ENCODE results near the gene ZNG1A. TPM values are rescaled to one million over a fixed set of nuclear protein-coding genes. Genes with fewer than 3 reads are reported as not detected.
"Not testable (repeated sequence)": the region's sequence is repeated elsewhere in the genome, so short reads cannot be mapped to it uniquely, and the experiment has no call there.

Gene ZNG1A
- 9.8 TPM for total RNA-seq

- not testable (repeated sequence) for DNase-seq (ENCODE audit: low spot score); ATAC-seq
Measured at GRCh38 chr9:178970-179383, at the start of gene ZNG1A. Gene ZNG1A, minus strand, starts transcription at chr9:179056. Its CDS starts 87 bp downstream, at chr9:178969.

DNA sequence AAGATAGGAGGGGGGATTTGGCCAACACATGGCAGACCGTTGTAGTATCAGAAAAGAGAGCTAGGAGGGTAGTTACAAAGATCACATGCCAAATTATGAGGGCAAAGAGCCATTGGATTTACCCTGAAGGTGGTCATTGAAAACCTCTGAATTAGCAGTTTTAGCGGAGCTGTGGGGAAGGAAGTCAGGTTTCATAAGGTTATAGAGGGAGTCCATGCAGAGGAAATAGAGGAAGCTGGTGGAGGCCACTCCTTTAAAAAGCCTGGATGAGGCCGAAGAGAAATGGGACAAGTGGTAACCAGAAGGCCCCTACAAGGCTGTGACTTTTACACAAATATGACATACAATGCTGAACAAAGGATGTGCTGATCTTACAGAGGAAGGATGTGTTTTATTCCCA, 49.0 kb upstream of the ZNG1A start:
- DNase-seq (ENCODE audit: low spot score) (no peak), ATAC-seq (no peak)

- no peak for DNase-seq (ENCODE audit: low spot score)
- no peak for ATAC-seq
Measured at GRCh38 chr9:224582-225520, 46.0 kb upstream of the ZNG1A start.

DNA sequence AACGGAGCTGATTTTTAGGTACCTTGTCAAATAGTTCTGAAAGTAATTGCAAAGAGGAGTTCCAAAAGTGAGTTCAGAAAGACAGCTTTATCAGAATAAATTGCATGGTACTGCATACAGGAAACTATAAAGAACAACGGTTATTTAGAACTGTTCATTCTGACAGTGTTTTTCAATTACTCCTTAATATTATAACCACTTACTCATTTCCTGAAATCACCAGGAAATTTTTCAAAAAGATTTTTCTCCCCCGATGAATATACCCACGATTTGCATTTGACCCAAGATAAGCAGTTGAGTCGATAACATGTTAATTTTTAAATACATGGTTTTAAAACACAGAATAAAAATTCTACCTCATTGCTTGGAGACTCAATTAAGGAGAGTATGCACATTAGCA, 45.2 kb upstream of the ZNG1A start:
- ATAC-seq (no peak), DNase-seq (ENCODE audit: low spot score) (no peak)

- no peak for ATAC-seq
- no peak for DNase-seq (ENCODE audit: low spot score)
Measured at GRCh38 chr9:223152-223551, 44.3 kb upstream of the ZNG1A start.

DNA sequence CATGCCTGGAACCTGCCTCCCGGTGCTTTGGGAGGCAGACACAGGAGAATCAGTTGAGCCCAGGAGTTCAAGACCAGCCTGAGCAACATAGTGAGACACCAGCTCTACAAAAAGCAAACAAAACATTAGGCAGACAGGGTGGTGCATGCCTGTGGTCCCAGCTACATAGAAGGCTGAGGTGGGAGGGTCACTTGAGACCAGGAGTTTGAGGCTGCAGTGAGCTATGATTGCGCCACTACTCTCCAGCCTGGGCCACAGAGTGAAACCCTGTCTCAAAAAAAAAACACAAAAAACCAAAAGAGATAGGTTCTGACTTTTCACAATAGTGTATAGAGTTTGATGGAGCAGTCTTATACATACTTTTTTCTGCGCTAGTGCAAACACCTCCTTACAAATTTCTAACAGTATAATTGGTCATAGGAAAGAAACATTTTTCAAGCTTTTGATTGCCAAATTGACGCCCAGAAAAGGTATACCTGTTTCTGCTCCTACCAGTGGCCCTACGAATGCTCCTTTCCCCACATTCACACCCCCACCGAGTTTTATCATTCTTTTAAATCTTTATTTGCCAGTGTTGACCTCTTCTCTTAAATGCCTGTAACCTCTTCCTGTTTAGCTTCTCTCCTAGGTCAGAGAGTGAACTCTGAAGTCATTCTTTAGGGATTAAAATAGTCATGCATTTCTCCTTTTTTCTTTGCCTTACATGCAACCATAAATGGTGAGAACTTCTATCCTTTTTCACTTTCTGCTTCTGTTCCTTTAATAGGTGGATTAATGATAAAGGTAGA, 43.3 kb upstream of the ZNG1A start:
- ATAC-seq = peak; percentile 26
- DNase-seq (ENCODE audit: low spot score) = no peak

GRCh38 chr9:219670-220365, 41.0 kb upstream of the ZNG1A start:
- DNase-seq (ENCODE audit: low spot score) = no peak
- ATAC-seq = peak; percentile 20

GRCh38 chr9:219036-219435, 40.2 kb upstream of the ZNG1A start:
- not testable (repeated sequence) for ATAC-seq

GRCh38 chr9:217950-218349, 39.1 kb upstream of the ZNG1A start:
- DNase-seq (ENCODE audit: low spot score) (no peak), ATAC-seq (no peak)

More at GRCh38 chr9:219036-219435, 40.2 kb upstream of the ZNG1A start:
- DNase-seq (ENCODE audit: low spot score) = not testable (repeated sequence)

DNA sequence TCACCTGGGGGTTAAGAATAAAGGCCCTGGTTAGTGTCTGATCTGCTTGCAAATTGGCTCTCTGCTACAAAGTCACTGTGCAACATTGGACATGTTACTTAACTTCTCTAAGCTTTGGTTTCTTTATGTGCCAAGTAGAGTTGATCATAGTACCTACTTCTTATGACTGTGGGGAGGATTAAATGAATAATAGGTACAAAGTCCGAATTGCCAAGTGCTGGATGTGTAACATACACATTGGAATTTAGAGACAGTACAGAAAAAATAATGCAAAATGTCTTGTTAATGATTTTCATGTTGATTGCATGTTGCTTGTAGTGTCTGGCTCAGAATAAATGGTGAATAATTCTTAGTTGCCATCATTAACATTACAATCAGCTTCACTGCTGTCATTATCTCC, 38.0 kb upstream of the ZNG1A start:
- DNase-seq (ENCODE audit: low spot score) = no peak
- no peak for ATAC-seq

GRCh38 chr9:215631-216155, 36.8 kb upstream of the ZNG1A start:
- DNase-seq (ENCODE audit: low spot score) (no peak), ATAC-seq (peak; percentile 2)

- ATAC-seq (peak; percentile 85), DNase-seq (ENCODE audit: low spot score) (peak; percentile 75)
Measured at GRCh38 chr9:214648-215493, 36.0 kb upstream of the ZNG1A start, which contains the start of gene DOCK8. Gene DOCK8, plus strand, starts transcription at chr9:214865. Its CDS starts 112 bp downstream, at chr9:214977.

DNA sequence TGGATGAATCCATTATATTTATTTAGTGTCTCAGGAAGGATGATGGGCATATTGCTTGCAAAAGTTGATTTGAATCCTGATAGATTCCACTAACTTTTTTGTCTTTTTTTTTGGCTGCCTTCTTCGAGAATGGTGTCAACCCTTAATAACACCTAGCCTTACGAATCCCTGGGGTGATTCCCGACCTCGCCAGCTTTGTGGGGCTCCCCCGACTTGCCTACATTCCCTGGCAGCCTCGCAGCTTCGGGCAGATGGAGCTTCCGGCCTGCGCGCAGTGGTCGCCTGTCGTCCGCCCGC, 35.4 kb upstream of the ZNG1A start:
- ATAC-seq (no peak), DNase-seq (ENCODE audit: low spot score) (no peak)

DNA sequence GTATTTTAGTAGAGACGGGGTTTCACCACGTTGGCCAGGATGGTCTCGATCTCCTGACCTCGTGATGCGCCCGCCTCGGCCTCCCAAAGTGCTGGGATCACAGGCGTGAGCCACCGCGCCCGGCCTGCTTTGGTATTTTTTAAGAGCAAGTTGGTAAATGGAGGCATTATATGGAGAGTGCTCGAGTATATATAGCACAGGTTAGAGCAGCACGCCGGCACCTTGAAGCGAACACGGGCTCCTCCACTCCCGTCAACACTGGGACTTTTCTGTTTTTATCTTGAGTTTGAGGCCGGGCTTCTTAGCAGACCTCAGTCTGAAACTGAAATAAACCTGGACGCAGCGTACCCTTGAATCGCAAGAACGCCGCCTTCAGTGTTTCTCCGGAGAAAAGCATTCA, 35.0 kb upstream of the ZNG1A start:
- not testable (repeated sequence) for ATAC-seq; DNase-seq (ENCODE audit: low spot score)

GRCh38 chr9:212297-212696, 33.4 kb upstream of the ZNG1A start:
- ATAC-seq (no peak), DNase-seq (ENCODE audit: low spot score) (no peak)

- DNase-seq (ENCODE audit: low spot score) (no peak), ATAC-seq (peak; percentile 56)
Measured at GRCh38 chr9:211557-211956, 32.7 kb upstream of the ZNG1A start.

DNA sequence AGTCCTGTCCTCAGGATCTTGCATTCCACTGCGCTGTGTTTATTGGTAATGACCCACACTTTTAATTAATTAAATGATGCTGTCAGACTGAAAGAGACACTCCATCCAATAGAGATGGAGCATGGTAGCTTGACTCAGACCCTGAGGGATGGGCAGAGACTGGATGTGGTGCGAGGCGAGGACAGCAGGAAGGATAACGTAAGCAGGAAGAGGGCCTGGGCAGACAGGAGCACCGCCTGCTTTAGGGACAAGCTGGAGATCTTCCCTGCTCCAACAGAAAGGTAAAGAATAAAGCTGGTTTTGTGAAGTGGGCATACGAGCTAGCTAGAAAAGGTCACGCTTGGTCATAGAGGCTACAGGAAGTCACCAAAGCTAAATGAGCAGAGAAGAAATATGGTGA, 32.2 kb upstream of the ZNG1A start:
- DNase-seq (ENCODE audit: low spot score) (no peak), ATAC-seq (no peak)

DNA sequence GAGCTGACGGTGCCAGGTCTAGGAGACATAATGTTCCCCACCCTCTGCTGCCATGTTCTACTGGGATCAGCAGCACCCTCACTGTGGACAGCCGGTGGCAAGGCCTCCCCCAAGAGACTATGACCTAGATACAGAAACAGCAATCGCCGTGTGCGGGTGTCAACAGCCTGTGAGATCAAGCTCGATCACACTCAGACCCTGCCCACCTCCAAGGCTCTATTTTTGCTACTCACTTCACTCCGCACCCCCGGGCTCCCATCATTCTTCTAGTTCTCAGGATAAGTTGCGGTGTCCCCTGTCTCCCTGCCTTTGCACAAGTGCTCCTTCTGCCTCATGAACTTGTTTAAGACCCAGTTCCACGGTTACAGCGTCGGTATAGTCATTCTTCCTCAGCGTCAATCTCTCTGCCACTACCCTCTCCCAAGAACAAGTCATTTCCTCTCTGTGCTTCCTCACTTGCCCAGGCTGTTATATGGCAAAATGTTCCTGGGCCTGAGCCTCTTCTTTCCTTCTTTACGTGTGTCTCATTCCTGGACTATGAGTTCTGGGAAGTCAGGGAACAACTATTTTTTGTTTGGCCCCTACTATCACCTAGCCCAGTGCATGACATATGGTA, 30.4 kb upstream of the ZNG1A start:
- DNase-seq (ENCODE audit: low spot score) (no peak), ATAC-seq (peak; percentile 27)

- ATAC-seq (no peak), DNase-seq (ENCODE audit: low spot score) (no peak)
Measured at GRCh38 chr9:206481-206880, 27.6 kb upstream of the ZNG1A start.

- not testable (repeated sequence) for ATAC-seq; DNase-seq (ENCODE audit: low spot score)
Measured at GRCh38 chr9:199601-200000, 20.7 kb upstream of the ZNG1A start.
